GM19463 (cell line): Measurements from ENCODE around the gene MPIG6B.
"Not testable (repeated sequence)": the region's sequence is repeated elsewhere in the genome, so short reads cannot be mapped to it uniquely, and the experiment has no call there.

Experiments
- ATAC-seq: cut with Tn5 transposase; IDR thresholded peaks from one replicate; pipeline ENCODE4 v1.9.1; 2021; ENCODE audit warnings: mild to moderate bottlenecking, moderate library complexity; ENCODE audit not compliant: unreplicated experiment

The MPIG6B gene

DNA sequence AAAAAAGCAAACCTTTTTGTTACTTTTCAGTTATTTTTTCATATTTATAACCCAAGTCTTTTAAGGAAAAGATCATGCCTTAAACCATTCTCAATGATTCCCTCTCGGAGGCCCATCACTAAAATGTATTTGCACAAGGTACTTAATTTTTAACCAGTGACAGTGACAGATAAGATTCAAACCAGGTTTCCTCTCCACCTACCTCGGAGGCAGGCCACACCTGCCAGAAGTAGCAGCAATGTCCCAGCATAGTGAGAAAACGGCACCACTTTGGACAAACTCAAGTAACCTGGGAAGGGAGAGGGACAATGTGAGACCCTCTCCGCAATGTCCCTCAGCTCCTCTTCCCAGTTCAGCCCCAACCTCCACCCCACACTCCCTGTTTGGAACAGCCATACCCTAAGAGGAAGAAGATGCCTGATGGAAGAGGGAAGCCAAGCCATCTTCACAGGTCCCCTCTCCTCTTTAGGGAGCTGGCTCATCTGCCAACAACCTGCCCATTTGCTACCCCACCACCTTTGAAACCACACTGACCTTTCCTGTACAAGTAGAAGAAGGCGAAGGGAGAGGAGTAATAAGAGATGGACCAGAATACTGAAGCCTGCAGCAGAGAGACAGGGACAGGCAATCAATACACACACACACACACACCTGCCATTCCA is 22.3 kb upstream of the MPIG6B start:
- ATAC-seq = no peak

DNA sequence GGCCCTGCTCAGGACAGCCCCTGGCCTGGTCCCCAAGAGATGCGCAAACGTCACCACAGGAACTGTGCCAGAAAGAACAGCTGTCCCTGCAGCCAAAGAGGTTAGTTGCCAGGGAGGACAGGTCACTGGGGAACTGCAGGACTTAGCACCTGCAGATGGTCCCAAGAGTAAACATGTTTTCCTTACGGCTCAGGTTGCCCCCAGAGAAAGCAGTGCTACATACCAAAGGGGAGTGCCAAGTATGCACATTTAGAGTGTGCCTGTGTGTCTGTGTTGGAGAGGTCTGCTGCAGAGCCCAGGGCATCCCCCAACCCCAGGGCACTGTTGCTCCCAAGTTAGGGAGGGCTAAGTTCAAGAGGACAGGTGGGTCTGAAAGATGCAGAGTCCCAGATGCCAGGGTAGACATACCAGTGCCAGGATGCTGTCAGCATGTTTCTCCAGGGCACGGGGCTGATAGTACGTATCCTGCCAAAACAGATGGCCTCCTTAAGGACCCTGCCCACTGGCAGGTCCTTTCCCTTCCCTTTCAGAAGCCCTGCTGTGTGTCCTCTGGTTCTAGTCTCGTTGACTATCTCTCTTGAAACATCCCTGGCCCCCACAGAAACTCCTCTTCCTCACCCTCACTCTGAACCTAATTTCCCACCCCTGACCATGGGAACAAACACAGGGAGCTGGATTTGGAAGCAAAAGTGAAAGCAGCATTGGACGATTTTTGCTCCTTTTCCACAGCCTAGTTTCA is 21.3 kb upstream of the MPIG6B start:
- ATAC-seq = no peak

DNA sequence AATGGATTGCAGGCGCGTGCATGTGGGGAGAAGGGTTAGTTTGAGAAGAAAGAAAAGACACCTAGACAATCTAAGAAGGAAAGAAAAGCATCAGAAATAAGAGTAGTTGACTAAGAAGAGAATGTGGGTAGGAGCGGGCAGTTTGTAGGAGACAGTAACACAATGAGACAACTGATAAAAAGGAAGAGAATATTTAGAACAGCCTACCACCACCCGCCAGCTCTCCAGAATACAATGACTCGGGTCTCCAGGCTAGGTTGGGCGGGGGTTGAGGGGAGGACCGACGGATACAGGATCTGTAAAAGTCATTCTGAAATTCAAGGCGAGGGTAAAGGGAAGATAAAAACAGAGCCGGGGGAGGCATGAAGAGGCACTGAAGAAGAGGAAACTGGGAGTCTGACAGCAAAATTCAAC is 20.8 kb upstream of the MPIG6B start:
- no peak for ATAC-seq

DNA sequence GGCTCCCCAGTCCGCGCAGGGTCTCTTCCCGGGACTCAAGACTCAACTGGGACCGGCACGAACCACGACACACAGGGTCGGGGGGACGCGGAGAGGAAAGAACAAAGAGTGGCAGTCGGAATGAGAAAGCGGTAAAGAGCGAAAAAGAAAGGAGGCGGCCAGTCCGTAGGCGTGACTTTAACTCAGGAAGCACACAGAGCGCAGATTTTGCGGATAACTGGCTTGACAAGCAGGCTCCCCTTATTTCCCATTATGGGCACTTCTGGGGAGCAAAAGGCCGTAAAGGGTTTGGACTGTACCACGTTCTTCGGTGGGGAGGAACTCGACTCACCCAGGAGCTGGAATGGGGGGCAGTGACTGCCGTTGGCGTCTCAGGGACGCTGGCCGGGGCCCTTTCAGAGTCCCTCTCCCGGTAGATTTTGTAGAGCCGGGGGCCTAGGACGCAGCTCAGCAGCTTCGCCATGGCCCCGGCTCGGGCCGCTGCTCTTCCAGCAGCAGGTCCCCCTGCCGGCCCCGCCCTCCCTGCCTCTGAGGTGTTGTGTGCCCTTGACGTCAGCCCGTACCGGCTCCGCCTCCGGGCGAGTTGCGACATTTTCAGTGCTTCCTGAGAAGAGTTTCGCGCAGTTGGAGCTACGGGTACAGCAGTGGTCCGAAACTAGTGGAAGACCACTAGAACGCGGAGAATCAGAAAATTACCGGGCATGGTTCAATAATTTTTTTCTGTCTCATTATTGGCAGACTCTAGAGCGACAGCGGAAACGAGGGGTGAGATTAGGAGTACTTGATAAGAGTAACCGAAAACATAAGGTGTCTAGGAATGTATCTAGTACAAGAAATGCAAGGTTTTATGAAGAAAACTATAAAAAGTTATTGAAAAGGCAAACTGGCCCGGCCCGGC is 20.1 kb upstream of the MPIG6B start, which contains the start of gene ABHD16A:
TSS of gene ABHD16A (minus strand) at position 506 of the 898 bp plus-strand sequence. CDS start at position 463, 43 bp downstream.
- ATAC-seq = peak; percentile 95

DNA sequence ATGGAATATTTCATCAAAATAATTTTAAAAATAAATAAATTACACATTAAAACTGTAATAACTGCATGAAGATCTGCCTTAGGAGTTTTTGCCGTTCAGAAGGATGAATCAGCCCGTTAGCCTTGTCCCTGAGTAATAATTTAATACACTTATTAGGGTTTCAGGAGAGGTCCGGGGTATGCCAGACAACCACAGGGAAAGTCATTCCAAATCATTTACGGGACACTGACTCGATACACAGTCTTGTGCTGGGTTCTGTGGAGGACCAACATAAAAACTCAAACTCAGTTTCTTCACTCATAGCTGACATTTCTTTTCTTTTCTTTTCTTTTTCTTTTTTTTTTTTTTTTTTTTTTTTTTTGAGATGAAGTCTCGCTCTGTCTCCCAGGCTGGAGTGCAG is 17.2 kb upstream of the MPIG6B start:
- ATAC-seq = no peak

DNA sequence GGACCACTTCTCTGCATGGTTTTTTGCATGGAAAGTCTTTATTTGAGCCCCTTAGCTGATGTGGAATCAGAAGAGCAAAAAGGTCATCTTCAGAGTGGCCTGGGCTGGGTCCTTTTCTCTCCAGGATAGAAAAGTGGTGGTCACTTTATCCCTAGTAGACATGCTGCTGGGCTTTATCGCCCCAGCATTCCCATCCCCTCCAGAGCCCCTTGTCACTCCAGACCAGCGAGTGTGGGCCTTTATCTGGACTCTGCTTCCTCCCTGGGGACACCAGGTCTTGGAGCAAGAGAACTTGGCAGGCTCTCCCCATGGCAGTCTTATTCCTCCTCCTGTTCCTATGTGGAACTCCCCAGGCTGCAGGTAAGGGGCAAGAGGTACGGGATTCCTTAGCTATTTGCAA is 16.6 kb upstream of the MPIG6B start, which contains the start of gene LY6G6F:
TSS of gene LY6G6F (plus strand) at position 268 of the 400 bp plus-strand sequence. CDS start at position 309, 41 bp downstream.
- ATAC-seq = no peak

DNA sequence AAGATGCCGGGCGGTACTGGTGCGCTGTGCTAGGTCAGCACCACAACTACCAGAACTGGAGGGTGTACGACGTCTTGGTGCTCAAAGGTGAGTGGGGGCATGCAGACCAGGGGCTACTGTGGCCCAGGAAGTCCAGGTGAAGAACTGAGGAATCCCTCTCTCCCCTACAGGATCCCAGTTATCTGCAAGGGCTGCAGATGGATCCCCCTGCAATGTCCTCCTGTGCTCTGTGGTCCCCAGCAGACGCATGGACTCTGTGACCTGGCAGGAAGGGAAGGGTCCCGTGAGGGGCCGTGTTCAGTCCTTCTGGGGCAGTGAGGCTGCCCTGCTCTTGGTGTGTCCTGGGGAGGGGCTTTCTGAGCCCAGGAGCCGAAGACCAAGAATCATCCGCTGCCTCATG is 15.5 kb upstream of the MPIG6B start:
- no peak for ATAC-seq

DNA sequence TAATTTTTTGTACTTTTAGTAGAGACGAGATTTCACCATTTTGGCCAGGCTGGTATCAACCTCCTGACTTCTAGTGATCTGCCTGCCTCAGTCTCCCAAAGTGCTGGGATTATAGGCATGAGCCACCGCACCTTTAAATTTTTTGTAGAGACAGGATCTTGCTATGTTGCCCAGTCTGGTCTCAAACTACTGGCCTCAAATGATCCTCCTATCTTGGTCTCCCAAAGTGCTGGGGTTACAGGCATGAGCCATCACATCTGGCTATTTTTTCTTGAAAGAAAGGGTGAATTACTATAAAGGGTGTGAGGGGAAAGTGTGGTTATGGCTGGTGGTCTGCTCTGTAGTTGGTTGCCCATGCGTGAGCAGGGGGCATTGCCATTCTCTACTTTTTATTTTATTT is 14.9 kb upstream of the MPIG6B start:
- no peak for ATAC-seq

DNA sequence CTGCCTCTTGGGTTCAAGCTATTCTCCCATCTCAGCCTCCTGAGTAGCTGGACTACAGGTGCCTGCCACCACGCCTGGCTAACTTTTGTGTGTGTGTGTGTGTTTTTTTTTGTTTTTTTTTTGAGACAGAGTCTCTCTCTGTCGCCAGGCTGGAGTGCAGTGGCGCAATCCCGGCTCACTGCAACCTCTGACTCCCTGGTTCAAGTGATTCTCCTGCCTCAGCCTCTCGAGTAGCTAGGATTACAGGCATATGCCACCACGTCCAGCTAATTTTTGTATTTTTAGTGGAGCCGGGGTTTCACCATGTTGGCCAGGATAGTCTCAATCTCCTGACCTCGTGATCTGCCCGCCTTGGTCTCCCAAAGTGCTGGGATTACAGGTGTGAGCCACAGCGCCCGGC is 14.0 kb upstream of the MPIG6B start:
- not testable (repeated sequence) for ATAC-seq

DNA sequence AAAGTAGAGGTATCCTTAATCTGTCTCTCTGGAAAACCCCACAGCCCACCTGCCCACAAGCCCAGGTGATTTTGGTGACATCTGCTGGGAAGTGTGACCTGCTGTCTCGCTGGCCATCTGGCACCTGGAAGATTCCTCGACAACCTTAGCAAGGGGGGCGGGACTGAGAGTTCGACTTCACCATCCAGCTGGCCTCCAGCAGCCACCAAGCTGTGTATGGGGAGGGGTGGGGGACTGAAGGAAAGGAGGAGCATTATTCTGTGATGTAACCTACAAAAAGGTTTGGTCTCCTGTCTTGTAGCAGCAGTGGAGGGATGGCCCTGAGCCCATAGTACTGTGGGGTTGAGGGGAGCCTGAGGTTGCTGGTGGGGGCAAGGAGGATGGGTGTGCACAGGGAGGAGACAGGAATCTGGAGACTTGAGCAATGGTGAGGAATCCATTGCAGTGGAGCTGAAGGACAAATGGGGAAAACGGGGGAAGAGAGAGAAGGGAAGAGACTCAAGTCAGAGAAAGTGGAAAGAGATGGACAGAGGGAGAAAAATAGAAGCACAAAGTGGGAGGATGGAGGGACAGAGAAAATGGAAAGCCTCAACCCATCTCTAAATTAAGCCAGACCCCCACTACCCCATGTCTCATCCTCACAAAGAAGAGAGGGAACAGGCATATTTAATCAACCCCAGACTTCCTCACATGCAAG is 12.5 kb upstream of the MPIG6B start:
- no peak for ATAC-seq

DNA sequence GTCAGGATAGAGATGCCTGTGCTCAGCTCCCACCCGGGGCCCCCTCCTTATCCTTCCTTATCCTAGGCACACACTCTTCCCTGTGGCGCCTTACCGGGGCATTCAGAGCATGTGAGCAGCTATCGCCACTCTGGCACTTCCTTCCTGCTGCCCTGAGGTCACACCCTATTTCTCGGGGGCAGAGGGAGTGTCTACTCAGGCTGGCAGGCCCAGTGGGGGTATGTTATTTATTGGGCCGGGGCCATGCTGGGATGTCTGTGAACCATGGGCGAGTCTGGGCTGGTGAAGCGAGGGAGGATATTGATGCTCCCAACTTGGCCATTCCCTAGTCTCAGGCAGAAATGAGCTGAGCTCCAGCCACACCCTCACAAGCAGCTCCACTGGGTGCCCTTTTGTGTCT is 11.9 kb upstream of the MPIG6B start:
- ATAC-seq = no peak

DNA sequence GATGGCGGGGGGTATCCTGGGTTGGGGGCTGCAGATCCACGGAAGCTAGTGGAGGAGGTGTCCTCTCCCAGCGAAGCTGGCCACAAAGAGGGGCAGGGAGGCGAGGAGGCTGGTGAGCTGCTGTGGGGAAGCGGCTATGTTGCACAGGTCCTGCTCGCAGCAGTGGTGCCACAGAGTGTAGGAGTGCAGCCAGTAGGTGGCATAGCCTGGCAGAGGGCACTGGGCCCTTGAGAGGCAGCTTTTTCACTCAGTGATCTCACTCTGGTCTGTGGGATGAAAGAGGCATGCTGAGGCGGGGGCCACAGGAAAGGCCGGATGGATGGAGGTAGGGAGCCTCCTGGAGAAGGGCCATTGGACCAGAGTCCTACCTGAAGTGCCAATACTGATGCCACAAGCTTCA is 10.9 kb upstream of the MPIG6B start:
- ATAC-seq = no peak

DNA sequence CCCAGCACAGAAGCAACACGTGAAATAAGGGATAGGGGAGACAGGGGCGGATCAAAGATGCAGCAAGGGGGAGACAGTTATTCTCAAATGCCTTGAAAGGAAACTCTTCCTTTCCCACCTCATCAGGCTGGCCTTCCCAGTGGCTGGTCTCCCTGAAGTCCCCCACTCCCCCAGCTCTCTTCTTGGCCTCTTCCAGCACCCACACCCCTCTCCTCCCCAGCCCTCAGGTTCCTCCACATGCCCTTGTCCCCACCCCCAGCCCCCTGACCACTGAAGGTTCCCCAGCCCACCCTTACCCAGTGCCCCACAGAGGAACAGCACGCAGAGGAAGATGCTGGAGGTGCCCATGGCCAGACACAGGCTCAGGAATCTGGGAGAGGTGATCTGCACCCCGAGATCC is 9.7 kb upstream of the MPIG6B start:
- ATAC-seq = no peak

DNA sequence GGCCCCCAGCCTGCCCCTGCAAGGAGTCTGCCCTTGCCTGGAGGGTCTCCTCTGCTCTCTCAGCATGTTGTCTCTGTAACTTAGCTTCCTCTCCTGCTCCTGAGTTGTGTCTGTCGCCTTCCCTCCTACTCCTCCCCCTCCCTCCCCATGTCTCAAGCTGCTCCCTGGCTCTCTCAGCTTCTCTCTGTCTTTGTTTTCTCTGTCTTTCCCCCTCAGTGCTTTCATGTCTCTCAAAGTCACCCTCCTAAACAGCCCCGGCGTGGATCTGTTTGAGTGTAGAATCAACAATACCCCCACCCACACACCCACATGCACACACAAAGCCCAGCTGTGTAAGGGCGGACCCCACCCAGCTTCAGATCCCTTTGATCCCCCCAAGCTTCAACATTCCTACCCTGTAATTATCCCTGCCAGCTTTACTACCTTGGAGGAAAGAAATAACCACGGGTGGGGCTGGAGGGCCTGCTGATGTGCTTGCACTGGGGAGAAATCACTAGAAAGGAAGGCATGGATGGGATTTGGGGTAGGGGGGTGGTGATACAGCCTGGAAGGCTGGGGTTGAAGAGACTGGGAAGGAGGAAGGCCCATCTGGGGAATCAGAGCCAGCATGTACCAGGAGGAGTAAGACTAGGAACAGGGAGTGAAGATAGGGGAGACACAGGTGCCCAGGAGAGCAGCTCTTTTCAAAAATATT is 9.0 kb upstream of the MPIG6B start:
- ATAC-seq = no peak

DNA sequence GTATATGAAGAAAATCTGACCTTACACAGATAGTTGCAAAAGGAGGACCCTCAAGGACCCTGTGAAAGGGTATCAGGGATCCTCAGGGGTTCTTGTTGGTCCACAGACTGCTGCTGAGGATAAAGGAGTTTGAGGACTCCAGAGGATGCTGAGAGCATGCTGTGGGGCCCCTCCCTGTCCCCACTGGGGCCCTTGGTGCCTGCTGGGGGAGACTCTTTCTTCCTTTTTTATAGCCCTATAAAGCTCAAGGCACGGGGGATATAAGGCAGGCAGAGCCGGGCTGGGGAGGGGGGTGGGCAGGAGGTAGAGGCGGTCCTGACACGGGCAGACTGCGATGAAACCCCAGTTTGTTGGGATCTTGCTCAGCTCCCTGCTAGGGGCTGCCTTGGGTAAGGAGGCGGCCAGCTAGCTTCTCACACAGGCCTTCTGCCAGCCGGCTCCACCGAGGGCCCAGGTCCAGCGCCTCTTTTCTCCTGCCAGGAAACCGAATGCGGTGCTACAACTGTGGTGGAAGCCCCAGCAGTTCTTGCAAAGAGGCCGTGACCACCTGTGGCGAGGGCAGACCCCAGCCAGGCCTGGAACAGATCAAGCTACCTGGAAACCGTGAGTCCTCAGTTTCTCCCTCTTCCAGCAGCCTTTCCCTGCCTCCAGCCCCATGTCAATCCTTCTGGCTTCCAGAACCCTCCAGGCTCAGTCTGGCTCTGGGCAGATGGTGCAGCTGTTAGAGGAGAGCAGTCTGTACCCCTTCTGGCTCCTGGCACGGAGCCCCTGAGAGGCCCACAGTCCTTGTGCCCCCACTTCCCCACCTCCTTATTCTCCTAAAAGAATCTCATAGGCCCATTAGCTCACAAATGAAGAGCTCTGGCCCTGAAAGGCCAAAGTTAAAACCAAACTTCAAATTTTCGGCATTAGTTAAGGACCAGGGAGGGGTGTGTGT is 7.9 kb upstream of the MPIG6B start, which contains the start of gene LY6G6D:
TSS of gene LY6G6D (plus strand) at position 327 of the 937 bp plus-strand sequence. CDS start at position 335, 8 bp downstream.
- ATAC-seq = no peak

DNA sequence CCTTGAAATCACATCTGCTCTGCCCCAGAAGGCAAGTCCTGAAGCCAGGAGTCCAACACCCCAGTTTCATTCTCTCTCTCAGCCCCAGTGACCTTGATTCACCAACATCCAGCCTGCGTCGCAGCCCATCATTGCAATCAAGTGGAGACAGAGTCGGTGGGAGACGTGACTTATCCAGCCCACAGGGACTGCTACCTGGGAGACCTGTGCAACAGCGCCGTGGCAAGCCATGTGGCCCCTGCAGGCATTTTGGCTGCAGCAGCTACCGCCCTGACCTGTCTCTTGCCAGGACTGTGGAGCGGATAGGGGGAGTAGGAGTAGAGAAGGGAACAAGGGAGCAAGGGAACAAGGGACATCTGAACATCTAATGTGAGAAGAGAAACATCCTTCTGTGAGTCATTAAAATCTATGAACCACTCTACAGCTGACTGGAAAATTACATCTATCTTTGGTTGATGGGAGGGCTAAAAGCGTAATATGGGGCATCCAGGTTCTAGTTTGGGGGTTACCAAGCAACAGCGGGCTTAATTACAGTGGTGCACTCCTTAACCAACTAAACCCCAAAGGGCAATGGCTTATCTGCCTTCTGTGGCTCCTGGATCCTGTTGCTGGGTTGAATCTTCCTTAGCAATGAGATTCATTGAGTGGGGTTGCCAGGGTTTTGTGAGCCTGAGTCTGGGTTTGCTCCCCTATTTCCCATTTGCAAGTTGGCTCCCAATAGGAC is 5.5 kb upstream of the MPIG6B start:
- ATAC-seq = no peak

DNA sequence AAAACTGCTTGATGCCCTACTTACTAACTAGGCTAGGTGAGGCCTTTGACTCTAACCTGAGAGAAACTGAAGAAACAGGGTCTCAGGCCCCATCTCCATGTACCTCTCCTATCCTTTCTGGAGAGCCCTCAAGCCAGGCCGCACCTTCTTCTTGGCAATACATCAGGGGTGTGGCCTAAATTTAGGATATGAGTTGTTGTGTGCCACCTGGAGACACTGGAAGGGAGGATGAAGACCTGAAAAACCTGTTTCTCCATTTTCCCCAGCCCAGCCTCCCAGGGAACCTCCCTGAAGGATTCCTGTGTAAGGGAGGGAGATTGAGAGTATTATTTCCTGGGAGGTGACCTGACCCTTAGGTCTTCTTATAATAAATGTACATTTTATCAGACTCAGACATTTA is 4.9 kb upstream of the MPIG6B start:
- no peak for ATAC-seq

DNA sequence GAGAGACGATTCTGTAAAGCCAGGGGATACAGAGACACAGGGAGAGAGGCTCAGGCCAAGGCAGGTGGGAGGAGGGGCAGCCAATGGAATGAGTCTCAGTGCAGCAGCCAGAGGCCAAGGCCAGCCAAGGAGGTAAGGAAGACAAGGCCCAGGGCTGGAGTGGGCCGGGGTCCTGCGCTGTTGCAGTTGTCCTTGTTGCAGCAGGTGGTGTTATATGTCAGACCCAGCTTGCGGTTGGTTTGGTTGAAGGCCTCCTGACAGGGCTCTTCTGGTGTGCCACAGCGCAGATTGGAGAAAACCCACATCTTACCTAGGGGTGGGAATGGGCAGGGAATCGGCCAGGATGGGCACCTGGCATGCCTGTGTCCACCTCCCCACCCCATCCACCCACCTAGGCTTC is 4.2 kb upstream of the MPIG6B start:
- ATAC-seq = no peak
